ENCODE data around the gene ACACB.
"Not testable (repeated sequence)": the region's sequence is repeated elsewhere in the genome, so short reads cannot be mapped to it uniquely, and the experiment has no call there.

The ACACB gene

GRCh38 chr12:109144224-109144623 is 27.8 kb downstream of the ACACB start:
- no peak for DNase-seq

- not testable (repeated sequence) for DNase-seq
These were observed 30.7 kb downstream of the ACACB start for GRCh38 chr12:109147126-109147525.

DNA sequence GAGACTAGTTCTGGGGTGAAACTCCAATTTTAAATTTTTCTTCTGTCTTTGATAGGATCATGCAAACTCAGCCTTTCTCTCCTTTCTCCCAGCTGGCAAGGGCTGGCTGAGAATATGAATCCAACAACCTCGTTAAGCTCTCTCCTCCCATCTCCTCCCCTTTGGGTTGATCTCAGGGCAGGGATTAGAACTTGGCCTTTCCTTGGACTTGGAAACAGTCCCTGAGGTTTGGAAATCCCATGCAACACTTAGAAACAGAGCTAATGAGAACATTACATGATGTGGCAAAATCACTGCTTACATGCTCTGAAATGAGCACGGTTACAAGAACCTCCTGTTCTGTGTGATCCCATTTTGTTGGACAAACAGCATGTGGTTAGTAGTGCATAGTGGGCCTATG is 31.6 kb downstream of the ACACB start:
- no peak for DNase-seq

DNA sequence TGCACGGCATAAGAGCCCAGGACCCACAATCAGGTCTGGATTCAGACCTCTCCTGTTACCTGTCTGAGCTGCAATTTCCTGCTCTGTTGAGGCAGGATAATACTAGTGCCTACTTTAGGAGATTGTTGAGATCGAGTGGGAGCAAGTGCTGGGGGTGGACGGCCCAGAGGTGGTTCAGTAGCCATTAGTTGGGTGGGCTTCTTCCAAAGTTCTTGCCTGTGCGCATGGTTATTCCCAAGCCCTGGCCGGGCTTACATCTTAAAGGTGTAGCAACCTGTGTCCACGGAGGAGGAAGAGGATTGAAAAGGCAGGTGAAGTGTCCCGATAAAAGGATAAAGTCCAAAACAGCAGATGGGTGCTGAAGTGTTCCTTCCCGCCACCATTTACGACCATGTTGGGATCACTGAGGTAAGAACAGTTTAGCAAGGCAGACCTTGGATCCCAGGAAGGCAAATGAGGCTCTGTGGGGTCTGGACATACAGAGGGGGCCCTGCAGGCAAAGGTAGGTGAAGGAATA is 33.8 kb downstream of the ACACB start:
- DNase-seq, result no peak

GRCh38 chr12:109151457-109151856 is 35.1 kb downstream of the ACACB start:
- DNase-seq, result no peak

- DNase-seq, result peak; percentile 10
These were observed 37.5 kb downstream of the ACACB start for GRCh38 chr12:109153821-109154441.

GRCh38 chr12:109154451-109155438 is 38.4 kb downstream of the ACACB start:
- peak; percentile 78 for DNase-seq

- DNase-seq, result no peak
These were observed 39.6 kb downstream of the ACACB start for GRCh38 chr12:109156036-109156435.

DNA sequence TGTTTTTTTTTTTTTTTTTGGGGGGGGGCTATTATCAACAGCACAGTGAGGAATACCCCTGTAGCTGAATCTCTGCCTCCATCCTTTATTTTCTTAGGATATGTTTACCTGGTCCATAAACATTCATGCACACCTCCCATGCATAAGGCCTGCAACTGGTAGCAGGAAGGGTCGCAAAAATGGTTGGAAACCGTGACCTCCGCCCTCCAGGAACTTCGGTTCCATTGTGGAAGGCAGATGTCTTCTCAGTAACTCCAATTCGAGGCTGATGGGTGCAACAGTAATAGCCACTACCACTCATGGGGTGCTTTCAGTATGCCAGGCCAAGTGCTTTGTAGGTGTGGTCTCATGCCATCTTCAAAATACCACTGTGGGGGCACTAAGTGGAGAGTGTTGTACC is 40.2 kb downstream of the ACACB start:
- DNase-seq, result no peak

DNA sequence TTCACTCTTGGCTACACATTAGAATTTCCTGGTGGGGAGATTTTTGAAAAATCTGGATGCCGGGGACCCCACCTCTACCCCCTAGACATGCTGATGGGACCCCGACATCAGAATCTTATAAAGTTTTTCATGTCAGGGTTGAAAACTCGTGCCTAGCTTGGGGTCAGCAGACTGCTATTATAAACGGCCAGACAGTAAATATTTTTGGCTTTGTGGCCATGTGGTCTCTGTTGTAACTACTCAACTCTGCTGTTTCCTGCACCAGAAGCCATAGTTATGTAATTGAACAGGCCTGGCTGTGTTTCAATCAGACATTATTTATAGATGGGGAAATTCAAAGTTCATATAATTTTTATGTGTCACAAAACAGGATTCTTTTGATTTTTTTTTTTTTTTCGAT is 41.6 kb downstream of the ACACB start:
- no peak for DNase-seq

DNA sequence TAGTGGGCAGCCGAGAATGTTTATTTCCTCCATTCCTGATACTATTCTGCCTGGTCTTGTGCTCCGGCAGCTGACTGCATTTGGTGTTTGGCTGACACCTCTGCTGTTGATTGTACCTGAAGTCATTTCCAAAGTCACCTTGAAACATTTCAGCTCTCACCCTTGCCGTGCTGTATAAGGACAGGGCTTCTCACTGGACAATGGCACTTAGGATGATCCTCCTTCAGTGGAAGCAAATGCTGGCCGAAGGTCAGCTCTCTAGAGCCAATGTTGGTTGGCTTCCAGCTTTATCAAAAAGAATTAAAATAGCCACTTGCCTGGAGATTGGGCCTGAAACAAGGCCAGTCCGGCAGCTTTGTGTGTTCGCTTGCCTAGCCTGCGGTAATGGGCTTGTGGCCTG is 44.0 kb downstream of the ACACB start:
- DNase-seq, result no peak

DNA sequence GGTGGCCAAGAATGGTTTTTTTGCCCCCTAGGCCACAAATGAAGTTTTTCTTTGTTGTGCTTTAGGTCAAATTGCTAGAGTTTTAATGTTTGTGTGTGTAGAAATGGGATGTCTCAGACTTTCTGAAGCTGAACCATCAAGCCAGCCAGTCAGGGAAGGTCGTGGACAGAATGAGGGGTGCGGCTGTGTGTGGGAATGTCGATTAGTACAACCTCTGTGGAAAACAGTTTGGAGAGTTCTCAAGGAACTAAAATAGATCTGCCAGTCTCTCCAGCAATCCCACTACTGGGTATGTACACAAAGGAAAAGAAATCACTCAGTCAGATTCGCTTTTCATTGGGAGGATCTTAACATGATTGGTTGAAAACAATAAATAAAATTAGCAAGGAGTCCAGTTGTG is 44.5 kb downstream of the ACACB start:
- no peak for DNase-seq

- DNase-seq, result no peak
These were observed 46.2 kb downstream of the ACACB start for GRCh38 chr12:109162551-109162950.

GRCh38 chr12:109163167-109163566 is 46.8 kb downstream of the ACACB start:
- DNase-seq, result no peak

DNA sequence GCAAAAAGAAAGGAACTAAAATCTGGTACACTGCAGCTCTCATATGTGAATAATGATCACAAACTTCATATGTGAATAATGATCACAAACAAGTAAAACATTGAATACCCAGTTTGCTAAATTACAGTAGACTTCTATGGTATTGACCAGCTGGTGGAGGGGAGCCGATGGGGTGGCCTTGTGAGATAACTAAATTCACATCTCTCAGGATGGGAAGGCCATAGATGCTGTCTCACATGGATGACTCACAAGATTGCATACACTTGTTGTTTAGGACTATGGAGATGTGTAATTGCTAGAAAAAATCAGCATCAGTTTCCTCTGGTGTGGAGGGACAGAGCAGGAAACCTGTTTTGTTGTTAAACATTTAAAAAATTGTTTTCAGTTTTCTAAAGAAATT is 49.2 kb downstream of the ACACB start:
- DNase-seq, result no peak

GRCh38 chr12:109166371-109166770 is 50.0 kb downstream of the ACACB start:
- no peak for DNase-seq

GRCh38 chr12:109167781-109168180 is 51.4 kb downstream of the ACACB start:
- no peak for DNase-seq

- DNase-seq, result no peak
These were observed 52.9 kb downstream of the ACACB start for GRCh38 chr12:109169262-109169661.

DNA sequence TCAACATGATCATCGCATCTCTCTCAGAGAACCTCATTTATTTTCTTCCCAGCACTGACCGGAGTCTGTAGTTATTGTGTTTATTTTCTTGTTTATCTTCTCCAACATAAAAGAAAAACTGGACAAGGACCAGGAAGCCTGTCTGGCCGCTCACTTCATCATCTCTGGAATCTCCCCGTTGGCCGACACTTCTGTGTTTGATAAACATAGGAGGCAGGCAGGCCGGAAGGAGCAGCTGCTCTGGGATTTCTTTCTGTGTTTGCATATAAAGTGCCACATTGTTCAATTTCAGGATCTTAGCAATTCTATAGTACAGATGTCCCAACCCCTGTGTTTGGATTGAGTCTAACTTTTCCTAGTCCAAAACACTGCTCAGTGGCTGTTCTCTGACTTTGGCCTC is 53.3 kb downstream of the ACACB start:
- no peak for DNase-seq

GRCh38 chr12:109170324-109170723 is 53.9 kb downstream of the ACACB start:
- no peak for DNase-seq

DNA sequence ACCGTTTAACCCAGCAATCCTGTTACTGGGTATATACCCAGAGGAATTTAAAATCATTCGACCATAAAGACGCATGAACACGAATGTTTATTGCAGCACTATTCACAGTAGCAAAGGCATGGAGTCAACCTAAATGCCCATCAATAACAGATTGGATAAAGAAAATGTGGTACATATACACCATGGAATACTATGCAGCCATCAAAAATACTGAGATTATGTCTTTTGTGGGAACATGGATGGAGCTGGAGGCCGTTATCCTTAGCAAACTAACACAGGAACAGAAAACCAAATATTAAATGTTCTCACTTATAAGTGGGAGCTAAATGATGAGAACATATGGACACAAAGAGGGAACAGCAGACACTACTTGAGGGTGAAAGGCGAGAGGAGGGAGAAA is 56.4 kb downstream of the ACACB start:
- DNase-seq, result not testable (repeated sequence)

DNA sequence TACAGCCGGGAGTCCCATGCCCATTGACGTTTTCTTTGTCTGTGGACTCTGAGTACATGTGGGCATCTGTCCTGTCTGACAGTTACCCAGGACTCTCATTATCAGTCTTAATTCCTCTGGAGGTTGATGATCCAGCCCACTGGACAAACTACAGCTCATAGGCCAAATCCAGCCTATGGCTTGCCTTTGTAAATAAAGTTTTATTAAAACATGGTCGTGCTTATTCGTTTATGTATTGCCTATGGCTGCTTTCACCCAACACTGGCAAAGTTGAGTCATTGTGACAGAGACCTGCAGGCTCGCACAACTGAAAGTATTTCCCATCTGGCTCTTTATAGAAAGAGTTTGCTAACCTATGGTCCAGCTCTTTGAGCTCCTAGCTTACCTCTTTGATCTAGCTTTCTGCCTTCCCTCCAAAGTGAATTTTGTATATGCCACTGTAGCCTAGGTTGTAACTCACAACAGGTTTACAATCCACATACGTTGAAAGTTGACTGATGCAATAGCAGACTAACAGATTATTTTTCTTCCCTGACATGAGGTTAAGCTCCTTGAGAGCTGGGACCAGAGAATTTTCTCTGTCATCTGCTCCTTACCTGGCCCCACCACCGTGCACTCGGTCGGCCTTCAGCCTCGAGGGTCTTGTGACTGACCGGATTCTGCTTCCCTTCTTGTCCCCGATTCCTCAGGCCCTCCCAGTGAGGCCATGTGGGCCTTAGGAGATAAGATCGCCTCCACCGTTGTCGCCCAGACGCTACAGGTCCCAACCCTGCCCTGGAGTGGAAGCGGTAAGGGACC is 57.3 kb downstream of the ACACB start:
- DNase-seq, result no peak

DNA sequence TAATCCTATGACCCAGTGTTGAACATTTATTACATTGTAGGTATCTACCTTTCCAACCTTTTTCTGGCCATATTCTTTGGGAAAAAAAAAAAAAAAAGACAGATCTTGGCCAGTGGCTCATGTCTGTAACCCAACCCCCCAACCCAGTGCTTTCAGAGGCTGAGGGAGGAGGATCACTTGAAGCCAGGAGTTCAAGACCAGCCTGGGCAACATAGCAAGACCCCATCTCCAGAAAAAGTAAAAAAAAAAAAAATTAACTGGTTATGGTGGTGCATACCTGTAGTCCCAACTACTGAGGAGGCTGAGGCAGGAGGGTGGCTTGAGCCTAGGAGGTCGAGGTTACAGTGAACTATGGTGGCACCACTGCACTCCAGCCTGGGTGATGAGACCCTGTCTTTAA is 58.1 kb downstream of the ACACB start:
- no peak for DNase-seq
